Astrocyte (in vitro differentiated cells and primary cell): ENCODE data around the gene SCARF2.

ENCODE experiments used
- EZH2 ChIP-seq: IDR thresholded peaks from 2 replicates; pipeline ENCODE4 v1.6.1; 2012; ENCODE audit warnings: mild to moderate bottlenecking, low read length, inconsistent platforms; ENCODE audit not compliant: insufficient read depth
- TF ChIP-seq, protein P1 (sequence below): IDR thresholded peaks from 2 replicates; pipeline ENCODE4 v1.5.1; 2011; ENCODE audit warnings: low read depth, mild to moderate bottlenecking, inconsistent platforms, low read length, moderate library complexity; ENCODE audit not compliant: insufficient read depth

DNA sequence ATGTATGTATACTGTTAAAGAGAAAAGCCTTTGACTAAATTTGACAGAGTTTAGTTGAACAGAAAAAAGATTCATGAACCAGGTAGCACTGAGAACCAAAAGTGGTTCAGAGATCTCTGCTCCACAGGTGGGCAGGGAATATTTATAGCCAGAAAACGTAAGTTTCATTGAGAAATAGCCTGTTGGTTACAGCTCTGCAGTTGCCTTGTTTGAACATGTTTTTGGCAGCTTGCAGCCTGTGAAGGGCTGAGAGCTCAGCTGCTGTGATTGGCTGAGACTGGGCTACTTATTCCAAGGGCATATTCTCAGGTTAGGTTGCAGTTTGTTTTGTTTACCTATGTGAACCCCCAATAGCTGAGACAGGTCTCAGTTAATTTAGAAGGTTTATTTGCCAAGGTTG, 57.1 kb downstream of the SCARF2 start:
- TF ChIP-seq, protein P1, sequence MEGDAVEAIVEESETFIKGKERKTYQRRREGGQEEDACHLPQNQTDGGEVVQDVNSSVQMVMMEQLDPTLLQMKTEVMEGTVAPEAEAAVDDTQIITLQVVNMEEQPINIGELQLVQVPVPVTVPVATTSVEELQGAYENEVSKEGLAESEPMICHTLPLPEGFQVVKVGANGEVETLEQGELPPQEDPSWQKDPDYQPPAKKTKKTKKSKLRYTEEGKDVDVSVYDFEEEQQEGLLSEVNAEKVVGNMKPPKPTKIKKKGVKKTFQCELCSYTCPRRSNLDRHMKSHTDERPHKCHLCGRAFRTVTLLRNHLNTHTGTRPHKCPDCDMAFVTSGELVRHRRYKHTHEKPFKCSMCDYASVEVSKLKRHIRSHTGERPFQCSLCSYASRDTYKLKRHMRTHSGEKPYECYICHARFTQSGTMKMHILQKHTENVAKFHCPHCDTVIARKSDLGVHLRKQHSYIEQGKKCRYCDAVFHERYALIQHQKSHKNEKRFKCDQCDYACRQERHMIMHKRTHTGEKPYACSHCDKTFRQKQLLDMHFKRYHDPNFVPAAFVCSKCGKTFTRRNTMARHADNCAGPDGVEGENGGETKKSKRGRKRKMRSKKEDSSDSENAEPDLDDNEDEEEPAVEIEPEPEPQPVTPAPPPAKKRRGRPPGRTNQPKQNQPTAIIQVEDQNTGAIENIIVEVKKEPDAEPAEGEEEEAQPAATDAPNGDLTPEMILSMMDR = no peak
- TF ChIP-seq EZH2 = no peak
